ENCODE measurements around the gene AGPS.

Gene AGPS

GRCh38 chr2:177554365-177554764, 161.8 kb downstream of the AGPS start:
- DNase-seq, result no peak

- DNase-seq, result no peak
Measured at GRCh38 chr2:177556153-177556552, 163.6 kb downstream of the AGPS start.

GRCh38 chr2:177557794-177558193, 165.2 kb downstream of the AGPS start:
- no peak for DNase-seq

GRCh38 chr2:177559638-177560037, 167.1 kb downstream of the AGPS start:
- no peak for DNase-seq

GRCh38 chr2:177568390-177568789, 175.8 kb downstream of the AGPS start:
- DNase-seq, result no peak

GRCh38 chr2:177568893-177569292, 176.3 kb downstream of the AGPS start:
- DNase-seq, result no peak

- peak; percentile 68 for DNase-seq
Measured at GRCh38 chr2:177572236-177572671, 179.7 kb downstream of the AGPS start.

GRCh38 chr2:177573120-177573519, 180.5 kb downstream of the AGPS start:
- DNase-seq, result no peak

GRCh38 chr2:177574356-177574755, 181.8 kb downstream of the AGPS start:
- no peak for DNase-seq

- no peak for DNase-seq
Measured at GRCh38 chr2:177575358-177575757, 182.8 kb downstream of the AGPS start.

- DNase-seq, result no peak
Measured at GRCh38 chr2:177577075-177577474, 184.5 kb downstream of the AGPS start.

- DNase-seq, result no peak
Measured at GRCh38 chr2:177578454-177578853, 185.9 kb downstream of the AGPS start.

GRCh38 chr2:177579486-177580036, 187.0 kb downstream of the AGPS start:
- no peak for DNase-seq

- DNase-seq, result no peak
Measured at GRCh38 chr2:177582000-177582399, 189.4 kb downstream of the AGPS start.

GRCh38 chr2:177584030-177584692, 191.6 kb downstream of the AGPS start:
- DNase-seq, result no peak

- no peak for DNase-seq
Measured at GRCh38 chr2:177585234-177585863, 192.8 kb downstream of the AGPS start.

- no peak for DNase-seq
Measured at GRCh38 chr2:177586154-177586553, 193.6 kb downstream of the AGPS start.

GRCh38 chr2:177587371-177587770, 194.8 kb downstream of the AGPS start:
- DNase-seq, result no peak

GRCh38 chr2:177588671-177589070, 196.1 kb downstream of the AGPS start:
- no peak for DNase-seq

GRCh38 chr2:177589186-177589585, 196.6 kb downstream of the AGPS start:
- DNase-seq, result no peak

GRCh38 chr2:177592397-177592796, 199.8 kb downstream of the AGPS start:
- DNase-seq, result no peak

GRCh38 chr2:177592945-177593344, 200.4 kb downstream of the AGPS start:
- no peak for DNase-seq

- DNase-seq, result no peak
Measured at GRCh38 chr2:177593402-177593801, 200.8 kb downstream of the AGPS start.

Measured in DMS153 (cell line).